ENCODE results near the gene PEX14.

Gene PEX14

DNA sequence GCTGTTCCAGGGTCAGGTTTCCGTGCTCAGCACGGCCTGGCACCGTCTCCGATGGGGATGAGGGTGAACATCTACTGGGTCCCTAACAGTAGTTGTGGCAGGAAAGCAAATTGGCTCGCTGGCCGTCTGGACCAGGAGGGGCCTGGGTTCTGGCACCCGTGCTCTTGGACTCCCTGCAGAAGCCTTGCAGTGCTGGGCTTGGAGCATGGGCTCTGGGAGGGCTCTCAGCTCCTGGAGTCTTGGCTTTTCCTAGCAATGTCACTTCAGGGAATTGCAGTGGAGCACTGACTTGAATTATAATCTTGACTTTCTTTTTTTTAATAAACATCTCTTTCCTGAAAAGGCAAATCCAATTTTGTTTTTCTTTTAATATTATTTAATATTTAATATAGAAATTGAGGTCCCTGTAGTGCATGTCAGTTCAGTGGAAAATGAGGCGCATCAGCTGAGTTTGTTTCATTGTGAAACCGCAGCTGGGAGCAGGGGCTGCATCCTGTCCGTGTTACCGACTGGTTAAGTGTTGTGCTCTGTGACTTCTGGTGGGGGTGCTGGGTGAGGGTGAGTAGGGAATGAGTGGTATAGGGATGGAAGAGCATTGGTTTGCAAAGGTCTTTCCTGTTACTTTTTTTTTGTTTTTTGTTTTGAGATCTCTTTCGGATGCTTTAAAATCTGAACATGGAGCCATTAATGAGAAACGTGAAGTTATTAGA is 64.1 kb downstream of the PEX14 start:
- in situ Hi-C loops (cut with MboI; ENCODE audit: low sequenced_read_pairs): no loop called here

DNA sequence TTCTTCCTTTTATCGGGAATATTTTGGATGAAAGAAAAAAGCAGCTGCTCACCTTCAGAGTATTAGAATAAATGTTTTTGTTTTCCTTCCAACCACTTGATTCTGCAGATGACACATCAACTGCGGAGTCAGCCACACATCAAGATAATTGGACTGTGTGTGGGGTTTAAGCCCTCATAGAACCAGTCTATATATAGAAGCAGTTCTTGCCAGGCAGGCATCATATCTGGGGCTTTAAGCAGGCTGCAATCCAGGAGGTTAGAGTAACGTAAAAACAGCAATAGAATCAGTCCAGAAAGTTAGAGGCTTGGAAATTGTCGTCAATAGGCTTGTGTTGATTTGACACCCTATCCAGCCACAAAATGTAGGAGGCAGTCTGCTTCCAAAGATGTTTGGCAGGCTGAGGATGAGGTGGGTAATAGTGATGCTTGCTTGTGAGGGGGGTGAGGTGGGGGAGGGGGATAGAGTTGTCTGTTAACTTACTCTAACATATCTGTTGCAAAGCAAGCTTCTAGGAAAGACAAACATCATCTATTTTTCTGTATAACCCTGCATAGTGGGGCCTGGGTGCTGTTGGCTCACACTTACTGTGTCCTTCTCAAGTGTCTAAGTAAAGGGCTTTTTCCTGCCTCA is 64.8 kb downstream of the PEX14 start:
- in situ Hi-C loops (cut with MboI; ENCODE audit: low sequenced_read_pairs): no loop called here

DNA sequence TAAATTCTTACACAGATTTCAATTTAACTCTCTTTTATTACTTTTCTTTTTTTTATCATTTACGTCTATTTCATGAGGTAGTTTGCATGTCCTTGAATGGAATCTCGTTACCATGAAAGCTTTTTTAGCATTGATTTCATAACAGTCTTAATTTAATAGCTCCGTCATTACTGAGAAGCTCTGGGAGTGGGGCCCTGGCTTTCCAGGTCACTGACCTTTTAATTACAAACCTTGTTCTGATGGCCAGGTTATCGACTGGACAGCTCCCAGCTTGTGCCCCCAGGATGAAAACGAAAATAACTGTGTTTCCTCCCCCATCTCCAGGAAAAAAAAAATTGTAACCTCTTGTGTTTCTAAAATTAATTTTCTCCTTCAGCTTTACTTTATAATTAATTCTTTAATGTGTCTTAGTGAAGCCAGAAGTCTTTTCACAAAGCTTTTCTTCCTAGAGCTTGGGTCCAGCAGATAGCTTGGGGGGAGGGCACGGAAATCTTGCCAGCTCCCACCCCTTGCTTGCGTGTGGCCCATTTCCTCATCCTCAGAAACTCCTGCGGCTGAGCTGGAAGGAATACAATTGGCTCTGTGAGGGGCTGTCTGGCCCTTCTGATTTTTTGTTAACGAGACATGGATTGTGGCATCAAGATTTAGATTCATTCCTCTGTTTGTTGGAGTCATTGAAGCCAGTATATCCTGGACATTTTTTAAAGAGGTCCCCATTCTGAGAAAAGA is 65.7 kb downstream of the PEX14 start:
- in situ Hi-C loops (cut with MboI; ENCODE audit: low sequenced_read_pairs): no loop called here

DNA sequence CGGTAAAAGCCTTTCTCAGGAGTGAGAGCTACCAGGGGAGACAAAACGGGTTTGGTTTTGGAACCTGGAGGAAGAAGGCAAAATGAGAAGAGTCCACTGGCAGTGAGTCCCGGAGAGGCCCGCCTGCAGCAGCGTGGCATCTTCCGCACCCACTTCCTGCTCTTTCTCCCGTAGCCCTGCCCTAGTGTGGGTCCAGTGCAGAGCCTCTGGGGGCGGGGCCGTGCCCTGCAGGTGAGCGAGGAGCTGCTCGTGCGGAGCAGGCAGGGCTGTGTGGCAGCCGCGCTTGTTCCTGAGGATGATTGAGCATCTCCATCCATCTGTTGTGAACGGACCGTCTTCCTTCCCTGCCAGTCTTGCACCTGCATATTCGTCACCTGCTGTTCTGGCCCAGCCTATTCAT is 66.5 kb downstream of the PEX14 start:
- in situ Hi-C loops (cut with MboI; ENCODE audit: low sequenced_read_pairs): no loop called here

DNA sequence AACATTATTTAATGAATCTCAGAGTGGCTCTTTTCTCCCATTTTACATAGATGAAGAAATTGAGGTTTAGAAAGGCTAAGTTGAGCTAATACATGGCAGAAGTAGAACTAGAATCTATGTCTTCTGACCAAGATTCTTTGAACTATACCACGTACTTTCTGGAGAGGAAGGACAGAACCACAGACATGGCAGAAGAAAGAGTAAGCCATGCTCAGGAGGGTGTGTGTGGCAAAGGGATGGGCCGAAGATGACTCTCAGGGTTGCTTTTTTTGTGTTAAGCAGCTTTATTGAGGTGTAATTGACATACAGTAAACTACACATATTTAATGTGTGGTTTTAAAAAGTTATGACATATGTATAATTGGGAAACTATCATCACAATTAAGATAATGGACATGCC is 69.5 kb downstream of the PEX14 start:
- in situ Hi-C loops (cut with MboI; ENCODE audit: low sequenced_read_pairs): no loop called here

DNA sequence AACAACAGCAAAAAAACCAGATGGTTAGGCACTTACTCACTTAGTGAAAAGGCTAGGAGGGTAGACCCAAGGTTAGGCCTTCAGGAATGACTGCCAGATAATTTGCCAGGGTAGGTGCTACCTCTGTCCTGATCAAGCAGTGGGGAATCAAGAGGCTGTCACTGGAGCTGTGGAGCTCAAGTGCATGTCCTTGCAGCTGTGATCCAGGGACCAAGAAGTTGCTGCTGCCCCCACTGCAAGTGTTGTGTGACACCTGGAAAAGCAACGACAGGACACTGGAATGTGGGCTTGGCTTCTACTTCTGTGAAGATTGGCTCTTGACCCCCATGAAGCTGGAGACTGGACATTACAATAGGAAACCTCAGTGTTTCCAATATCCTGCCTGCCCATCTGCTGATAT is 72.1 kb downstream of the PEX14 start:
- in situ Hi-C loops (cut with MboI; ENCODE audit: low sequenced_read_pairs): no loop called here

DNA sequence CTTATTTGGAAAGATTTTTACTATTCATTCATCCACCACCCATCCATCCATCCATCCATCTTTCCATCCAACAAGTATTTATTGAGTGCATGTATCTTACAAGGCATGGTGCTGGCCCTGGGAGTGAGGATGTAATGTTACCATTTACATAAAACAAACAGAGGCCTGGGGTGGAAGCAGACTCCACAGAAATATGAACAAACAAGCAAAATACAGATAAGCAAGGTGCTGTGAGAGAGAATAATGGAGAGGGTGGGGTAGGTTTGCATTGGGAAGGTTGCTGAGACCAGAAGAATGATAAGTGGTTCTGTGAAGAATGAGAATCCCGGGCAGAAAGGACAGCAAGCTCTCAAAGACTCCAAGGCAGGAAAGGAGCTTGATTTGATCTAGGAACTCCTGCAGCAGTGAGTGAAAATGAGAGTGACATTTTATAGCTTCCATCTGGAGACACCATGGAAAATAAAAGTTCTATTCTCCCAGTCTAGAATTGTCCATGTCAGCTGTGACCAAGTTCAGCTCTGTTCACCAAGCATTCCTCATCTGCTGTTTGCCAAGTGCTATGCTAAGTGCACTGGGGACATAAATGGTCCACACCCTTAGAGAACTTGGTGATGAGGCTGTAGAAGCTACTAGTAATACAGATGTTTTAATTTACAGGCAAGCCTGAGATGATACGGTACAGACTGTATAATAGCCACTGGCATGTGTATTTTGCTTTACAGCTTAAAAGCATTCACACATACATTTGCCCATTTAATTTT is 75.3 kb downstream of the PEX14 start:
- in situ Hi-C loops (cut with MboI; ENCODE audit: low sequenced_read_pairs): no loop called here

DNA sequence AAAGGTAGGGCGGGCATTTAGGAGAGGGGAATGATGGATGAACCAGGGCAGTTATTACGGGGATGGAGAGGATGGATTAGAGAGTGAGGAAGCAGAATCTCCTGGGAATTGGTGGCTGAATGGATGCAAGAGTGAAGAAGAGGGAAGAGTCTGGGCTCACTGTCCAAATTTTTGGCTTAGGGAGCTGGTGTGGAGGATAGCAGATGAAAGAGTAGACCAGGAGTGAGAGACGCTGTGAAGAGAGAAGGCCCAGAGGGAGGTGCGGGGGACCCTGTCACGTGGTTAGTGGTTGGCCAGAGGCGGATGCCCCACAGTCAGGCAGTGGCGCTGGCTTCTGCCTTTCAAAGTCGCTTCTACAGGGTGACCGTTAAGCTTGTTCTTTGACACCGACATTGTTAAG is 78.4 kb downstream of the PEX14 start:
- in situ Hi-C loops (cut with MboI; ENCODE audit: low sequenced_read_pairs): no loop called here

DNA sequence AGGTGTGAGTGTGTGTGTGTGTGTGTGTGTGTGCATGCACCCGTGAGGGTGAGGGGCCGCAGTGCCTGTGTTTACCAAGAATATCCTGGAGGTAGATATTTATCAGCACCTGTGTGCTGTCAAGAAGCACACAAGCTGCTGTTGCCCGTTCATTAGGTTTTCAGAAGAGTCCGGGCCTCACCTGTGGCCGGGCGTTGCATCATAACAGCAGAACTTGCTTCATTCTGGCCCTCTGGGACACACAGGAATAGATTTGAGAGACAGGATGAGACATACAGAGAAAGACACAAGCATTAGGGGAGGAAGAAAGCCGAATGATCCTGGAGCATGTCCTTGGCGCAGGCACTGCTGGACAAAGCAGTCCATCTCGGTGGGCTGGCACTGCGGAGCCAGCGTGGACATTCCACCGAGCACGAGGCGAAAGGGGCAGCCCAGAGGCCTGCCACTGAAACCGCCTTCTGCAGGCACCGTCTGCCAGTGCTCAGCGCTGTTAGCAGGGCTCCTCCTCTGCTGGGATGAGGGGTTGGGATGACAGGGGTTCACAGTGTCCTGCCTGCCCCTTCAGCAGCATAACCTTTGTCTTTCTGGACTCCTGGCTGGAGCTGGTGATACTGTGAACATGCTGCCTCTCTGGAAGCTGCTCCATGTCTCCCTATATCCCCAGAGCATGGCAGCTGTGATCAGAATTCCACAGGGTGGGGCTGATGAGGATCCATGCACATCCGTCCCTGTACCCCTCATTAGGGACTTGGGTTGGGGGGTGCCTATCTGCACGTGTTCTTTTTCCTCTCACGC is 81.1 kb downstream of the PEX14 start:
- in situ Hi-C loops (cut with MboI; ENCODE audit: low sequenced_read_pairs): no loop called here

DNA sequence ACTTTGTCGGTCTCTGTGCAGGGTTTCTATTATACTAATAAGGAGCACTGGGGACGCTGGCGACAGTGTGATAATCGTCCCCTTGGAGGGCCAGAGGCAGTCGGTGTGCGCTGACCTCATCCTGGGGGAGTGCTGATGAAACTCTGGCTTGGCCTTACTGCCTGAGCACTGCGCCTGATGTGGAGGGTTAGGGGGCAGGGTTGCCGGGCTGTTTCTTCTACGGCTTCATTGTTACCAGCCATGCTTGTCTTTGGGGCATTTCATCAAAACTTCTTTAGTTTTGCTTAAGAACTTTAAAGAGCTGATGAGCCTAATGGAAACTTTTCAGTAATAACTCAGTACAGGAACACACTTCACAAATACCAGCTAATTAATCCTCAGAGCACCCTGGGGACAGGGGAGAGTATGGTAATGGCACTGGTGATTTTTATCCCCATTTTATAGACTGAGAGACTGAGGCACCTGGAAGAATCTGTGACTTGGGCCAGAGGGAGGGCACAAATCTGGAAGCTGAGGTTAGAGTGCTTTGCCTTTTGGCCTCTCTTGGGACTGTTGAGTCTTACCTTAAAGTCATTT is 81.8 kb downstream of the PEX14 start:
- in situ Hi-C loops (cut with MboI; ENCODE audit: low sequenced_read_pairs): no loop called here

DNA sequence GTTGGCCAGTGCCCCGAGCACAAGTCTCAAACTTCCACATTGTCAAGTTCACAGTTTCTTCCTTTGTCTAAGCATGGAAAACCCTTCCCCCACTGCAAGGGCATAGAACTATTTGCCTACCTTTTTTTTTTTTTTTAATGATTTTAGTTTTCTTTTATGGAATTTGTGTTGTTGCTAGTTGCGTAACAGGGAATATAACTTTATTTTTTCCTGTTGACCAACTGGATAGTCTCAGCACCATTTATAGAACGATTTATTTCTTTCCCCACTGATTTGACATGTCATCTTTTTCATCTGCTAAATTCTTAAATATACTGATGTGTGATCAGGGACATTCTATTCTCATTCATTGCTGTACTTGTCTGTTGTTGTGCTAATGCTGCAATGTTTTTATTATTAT is 83.0 kb downstream of the PEX14 start:
- in situ Hi-C loops (cut with MboI; ENCODE audit: low sequenced_read_pairs): no loop called here

DNA sequence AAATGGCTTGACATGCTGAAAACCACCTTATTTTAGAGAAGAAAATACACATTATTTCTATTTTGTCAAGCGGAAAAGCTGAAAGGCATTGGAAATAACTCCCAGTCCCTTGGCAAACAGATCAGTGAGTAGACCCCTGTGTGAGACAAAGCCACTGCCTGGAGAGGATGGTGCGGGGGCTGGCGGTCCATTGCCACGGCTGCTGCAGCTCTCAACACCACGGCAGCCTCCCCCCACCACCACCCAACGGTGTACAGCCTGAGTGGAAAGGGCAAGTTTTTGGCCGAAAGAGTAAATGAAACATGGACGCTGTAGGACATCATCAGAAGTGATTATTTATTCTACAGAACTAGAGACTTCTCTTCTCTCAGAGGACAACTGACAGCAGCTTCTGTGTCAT is 84.6 kb downstream of the PEX14 start:
- in situ Hi-C loops (cut with MboI; ENCODE audit: low sequenced_read_pairs): no loop called here

DNA sequence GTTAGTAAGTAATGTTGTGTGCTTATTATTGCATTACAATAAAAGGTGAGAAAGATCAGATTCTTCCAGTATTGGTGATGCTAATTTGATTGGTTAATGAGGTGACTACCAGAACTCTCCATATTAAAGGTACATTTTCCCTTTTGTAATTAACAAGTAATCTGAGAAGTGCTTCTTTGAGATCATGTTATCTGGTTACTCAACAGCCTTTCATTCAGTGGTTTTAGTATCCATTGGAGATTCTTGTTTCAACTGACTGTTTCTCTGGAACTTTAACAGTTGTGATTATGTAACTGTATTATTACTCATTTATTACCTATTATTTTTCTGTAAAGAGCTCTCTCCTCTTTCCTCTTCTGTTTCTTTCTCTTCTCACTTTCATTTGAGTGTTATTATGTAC is 86.7 kb downstream of the PEX14 start:
- in situ Hi-C loops (cut with MboI; ENCODE audit: low sequenced_read_pairs): no loop called here

DNA sequence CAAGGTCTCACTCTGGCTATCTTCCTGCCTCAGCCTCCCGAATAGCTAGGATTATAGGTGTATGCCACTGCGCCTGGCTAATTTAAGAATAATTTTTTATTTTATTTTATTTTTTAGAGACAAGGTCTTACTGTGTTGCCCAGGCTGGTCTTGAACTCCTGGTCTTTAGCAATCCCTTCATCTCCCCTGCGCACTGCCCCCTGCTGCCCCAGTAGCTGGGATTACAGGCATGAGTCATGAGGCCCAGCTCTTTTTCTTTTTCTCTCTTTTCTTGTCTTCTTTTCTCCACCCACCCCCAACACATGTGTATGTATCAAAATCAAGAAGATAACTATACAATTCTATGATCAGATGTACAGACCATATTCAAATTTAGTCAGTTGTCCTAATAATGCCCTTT is 87.2 kb downstream of the PEX14 start:
- in situ Hi-C loops (cut with MboI; ENCODE audit: low sequenced_read_pairs): no loop called here

DNA sequence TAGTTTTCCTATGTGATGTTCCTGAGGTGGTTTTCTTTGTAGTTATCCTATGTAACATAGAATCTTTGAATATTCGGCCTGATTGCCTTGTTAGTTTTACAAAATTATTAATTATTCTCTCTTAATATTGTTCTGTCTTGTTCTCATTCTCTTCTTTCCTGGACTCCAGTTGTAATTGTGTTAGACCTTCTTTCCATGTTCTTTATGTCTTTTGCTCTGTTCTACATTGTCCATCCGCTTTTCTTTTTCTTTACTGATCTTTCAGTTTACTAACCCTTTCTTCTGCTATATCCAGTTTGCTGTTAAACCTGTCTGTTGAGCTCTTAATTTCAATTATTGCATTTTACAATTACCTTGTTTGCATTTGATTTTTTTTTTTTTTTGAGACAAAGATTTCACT is 89.3 kb downstream of the PEX14 start:
- in situ Hi-C loops (cut with MboI; ENCODE audit: low sequenced_read_pairs): no loop called here

DNA sequence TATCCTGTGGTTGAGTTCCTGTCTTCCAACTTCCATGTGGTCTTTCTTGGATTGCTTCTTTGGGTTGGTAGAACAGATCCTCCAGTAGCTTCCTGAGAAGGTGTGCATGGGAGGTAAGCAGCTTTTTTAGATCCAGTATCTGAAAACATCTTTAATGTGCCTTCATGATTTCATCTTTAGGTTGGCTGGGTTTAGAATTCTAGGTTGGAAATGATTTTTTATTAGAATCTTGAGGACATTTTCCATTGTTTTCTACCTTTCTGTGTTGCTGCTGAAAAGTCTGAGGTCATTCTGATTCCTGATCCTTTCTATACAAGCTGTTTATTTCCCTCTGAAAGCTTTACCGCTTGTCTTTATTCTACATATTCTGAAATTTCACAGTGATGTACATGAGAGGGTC is 94.8 kb downstream of the PEX14 start:
- in situ Hi-C loops (cut with MboI; ENCODE audit: low sequenced_read_pairs): no loop called here

DNA sequence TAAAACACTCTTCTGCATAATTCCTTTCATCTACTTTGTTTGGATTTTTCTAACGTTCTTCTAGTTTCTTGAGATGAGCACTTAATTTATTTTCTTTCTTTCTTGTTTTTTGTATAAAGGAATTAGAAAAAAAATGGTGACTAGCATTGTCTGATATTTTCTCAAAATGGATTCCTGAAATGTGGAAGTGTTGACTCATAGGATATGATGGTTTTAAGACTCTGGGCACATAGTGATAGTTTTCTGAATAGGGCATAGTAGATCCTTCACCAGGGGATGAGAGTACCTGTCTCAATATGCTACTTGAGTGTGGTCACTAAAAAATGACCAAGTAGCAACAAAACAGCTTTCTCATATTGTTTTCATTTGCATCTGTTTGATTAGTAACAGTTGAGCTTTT is 100.9 kb downstream of the PEX14 start:
- in situ Hi-C loops (cut with MboI; ENCODE audit: low sequenced_read_pairs): no loop called here

DNA sequence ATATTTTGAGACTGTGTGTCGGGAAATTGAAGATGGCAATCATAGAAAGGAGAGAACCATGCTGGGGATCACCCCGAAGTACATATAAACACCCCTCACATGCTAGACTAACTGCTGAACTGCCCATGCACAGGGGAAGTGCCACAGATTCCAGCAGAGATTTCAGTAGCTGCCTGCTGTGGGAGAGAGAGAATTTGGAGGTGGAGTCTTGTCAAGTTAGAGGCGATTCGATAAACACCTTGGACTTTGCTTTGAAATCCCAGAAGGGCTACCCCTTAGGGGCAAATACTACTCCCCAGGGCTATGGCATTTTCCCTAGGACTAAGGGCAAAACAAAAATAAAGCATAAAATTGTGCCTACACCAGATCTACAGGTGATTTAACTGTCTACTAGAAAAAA is 103.3 kb downstream of the PEX14 start:
- in situ Hi-C loops (cut with MboI; ENCODE audit: low sequenced_read_pairs): no loop called here

DNA sequence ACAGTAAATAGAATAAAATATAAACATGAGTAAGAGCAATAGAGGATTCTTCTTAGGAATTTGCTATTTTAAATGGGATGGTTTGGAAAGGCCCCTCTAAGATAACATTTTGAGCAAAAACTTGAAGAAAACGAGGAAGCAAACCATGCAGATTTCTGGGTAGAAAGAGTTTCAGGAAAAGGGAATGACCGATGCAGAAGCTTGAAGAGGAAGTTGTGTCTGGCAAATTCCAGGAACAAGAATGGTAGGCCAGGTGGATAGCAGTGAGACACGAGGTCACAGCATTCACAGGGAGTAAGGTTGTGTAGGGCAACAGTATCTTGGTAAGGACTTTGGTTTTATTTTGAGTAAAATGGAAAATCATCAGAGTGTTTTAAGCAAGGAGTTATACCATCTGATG is 108.9 kb downstream of the PEX14 start:
- in situ Hi-C loops (cut with MboI; ENCODE audit: low sequenced_read_pairs): no loop called here

DNA sequence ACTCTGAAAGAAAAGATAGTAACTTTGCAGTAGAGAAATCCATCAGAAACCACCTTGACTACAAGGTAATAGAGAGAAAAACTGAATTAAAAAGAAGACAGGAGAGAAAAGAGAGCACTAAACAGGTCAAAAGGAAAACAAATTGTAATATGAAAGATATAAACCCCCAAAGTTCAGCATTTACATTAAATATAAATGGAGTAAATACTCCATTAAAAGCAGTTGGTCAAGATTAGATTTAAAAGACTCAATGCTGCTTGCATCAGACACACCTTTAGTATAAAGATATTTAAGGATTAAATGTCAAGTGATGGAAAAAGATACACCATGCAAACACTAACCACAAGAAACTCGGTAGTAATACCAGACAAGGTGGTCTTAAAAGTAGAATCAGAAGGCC is 110.5 kb downstream of the PEX14 start:
- in situ Hi-C loops (cut with MboI; ENCODE audit: low sequenced_read_pairs): no loop called here

All from HL-60/S4 (cell line).